ENCODE results near the gene KREMEN2. TPM values are rescaled to one million over a fixed set of nuclear protein-coding genes. Genes with fewer than 3 reads are reported as not detected.

Gene KREMEN2
- total and polyA plus RNA-seq, 9 of the 15 experiments (the other 6 are each of a cell fraction or from before 2014, with no cell fraction given) = 0.04 to 7.7 (median 1.5) TPM; not detected in 1

DNA sequence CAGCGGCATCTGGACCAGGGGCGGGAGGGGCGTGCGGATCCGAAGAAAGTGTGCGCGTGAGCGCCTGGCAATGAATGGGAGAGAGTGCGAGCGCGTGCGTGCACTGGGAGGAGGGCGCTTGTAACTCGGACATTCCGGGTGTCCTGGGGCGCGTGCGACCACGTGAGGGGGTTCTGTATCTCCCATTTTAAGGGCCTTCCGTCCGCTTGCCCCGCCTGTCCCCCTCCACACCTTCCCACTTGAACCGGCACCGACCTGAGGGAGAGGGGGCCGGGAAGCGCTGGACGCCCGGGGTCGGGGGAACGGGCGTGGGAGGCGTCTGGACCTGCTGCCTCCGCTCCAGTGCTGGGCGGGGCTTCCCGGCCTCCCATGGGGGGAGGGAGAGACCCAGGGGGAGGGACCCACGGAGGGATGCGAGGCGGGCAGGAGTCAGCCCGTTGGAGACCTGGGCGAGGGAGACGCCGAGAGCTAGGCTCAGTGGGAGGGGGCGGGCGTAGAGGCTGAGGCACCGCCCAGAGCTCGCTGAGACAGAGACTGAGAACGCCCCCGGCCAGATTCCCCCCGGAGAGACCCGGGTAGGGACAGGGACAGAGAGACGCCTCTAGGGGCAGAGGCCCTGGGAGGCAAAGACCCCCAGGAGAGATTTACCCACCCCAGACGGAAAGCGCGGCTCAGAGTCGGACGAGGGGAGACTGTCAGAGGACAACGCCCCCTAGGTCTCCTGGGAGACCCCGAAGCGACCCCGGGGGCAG is at the start of gene KREMEN2 (continued):
- TF ChIP-seq, protein P1, sequence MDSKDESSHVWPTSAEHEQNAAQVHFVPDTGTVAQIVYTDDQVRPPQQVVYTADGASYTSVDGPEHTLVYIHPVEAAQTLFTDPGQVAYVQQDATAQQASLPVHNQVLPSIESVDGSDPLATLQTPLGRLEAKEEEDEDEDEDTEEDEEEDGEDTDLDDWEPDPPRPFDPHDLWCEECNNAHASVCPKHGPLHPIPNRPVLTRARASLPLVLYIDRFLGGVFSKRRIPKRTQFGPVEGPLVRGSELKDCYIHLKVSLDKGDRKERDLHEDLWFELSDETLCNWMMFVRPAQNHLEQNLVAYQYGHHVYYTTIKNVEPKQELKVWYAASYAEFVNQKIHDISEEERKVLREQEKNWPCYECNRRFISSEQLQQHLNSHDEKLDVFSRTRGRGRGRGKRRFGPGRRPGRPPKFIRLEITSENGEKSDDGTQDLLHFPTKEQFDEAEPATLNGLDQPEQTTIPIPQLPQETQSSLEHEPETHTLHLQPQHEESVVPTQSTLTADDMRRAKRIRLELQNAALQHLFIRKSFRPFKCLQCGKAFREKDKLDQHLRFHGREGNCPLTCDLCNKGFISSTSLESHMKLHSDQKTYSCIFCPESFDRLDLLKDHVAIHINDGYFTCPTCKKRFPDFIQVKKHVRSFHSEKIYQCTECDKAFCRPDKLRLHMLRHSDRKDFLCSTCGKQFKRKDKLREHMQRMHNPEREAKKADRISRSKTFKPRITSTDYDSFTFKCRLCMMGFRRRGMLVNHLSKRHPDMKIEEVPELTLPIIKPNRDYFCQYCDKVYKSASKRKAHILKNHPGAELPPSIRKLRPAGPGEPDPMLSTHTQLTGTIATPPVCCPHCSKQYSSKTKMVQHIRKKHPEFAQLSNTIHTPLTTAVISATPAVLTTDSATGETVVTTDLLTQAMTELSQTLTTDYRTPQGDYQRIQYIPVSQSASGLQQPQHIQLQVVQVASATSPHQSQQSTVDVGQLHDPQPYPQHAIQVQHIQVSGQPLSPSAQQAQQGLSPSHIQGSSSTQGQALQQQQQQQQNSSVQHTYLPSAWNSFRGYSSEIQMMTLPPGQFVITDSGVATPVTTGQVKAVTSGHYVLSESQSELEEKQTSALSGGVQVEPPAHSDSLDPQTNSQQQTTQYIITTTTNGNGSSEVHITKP (IDR thresholded peaks at IDR 0.05; ENCODE audit: partially characterized antibody) = peak; percentile 75
- TF ChIP-seq ZNF23 (CRISPR knock-in tag; IDR thresholded peaks at IDR 0.05) (no peak), BHLHE40 (IDR thresholded peaks at IDR 0.05; ENCODE audit: low read length) (peak; percentile 79), POLR2AphosphoS5 (IDR thresholded peaks at IDR 0.05; ENCODE audit: control insufficient read depth, insufficient read depth, low read depth, low read length) (0 out of 2 replicates have a peak, but pooled peaks have one; percentile 21), TEAD1 (CRISPR knock-in tag; IDR thresholded peaks at IDR 0.05) (peak in 1 of 2 experiments; percentile 88; a peak in 1 of 4 replicates), GATAD2B (IDR thresholded peaks at IDR 0.05; ENCODE audit: borderline replicate concordance) (0 out of 2 replicates have a peak, but pooled peaks have one; percentile 36), POLR2G (IDR thresholded peaks at IDR 0.05; ENCODE audit: low read depth, low read length) (peak; percentile 73), YY1 (IDR thresholded peaks at IDR 0.05; ENCODE audit: borderline replicate concordance in 1 of 3, control insufficient read depth in 1 of 3, extremely low read depth in 1 of 3, insufficient read depth in 3 of 3, insufficient read length in 1 of 3, insufficient replicate concordance in 2 of 3, low read depth in 1 of 3, low read length in 2 of 3) (peak in 1 of 3 experiments; percentile 29), NFIC (IDR thresholded peaks at IDR 0.05) (0 out of 2 replicates have a peak, but pooled peaks have one; percentile 10), CHD4 (IDR thresholded peaks at IDR 0.05; ENCODE audit: insufficient read depth, insufficient replicate concordance, low read depth, low read length, poor library complexity, severe bottlenecking) (no peak)
- TF ChIP-seq, protein P2, sequence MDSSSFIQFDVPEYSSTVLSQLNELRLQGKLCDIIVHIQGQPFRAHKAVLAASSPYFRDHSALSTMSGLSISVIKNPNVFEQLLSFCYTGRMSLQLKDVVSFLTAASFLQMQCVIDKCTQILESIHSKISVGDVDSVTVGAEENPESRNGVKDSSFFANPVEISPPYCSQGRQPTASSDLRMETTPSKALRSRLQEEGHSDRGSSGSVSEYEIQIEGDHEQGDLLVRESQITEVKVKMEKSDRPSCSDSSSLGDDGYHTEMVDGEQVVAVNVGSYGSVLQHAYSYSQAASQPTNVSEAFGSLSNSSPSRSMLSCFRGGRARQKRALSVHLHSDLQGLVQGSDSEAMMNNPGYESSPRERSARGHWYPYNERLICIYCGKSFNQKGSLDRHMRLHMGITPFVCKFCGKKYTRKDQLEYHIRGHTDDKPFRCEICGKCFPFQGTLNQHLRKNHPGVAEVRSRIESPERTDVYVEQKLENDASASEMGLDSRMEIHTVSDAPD (CRISPR knock-in tag; IDR thresholded peaks at IDR 0.05) = no peak
- TF ChIP-seq, protein P3, sequence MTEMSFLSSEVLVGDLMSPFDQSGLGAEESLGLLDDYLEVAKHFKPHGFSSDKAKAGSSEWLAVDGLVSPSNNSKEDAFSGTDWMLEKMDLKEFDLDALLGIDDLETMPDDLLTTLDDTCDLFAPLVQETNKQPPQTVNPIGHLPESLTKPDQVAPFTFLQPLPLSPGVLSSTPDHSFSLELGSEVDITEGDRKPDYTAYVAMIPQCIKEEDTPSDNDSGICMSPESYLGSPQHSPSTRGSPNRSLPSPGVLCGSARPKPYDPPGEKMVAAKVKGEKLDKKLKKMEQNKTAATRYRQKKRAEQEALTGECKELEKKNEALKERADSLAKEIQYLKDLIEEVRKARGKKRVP (CRISPR knock-in tag; IDR thresholded peaks at IDR 0.05) = no peak
- TF ChIP-seq, protein P4, sequence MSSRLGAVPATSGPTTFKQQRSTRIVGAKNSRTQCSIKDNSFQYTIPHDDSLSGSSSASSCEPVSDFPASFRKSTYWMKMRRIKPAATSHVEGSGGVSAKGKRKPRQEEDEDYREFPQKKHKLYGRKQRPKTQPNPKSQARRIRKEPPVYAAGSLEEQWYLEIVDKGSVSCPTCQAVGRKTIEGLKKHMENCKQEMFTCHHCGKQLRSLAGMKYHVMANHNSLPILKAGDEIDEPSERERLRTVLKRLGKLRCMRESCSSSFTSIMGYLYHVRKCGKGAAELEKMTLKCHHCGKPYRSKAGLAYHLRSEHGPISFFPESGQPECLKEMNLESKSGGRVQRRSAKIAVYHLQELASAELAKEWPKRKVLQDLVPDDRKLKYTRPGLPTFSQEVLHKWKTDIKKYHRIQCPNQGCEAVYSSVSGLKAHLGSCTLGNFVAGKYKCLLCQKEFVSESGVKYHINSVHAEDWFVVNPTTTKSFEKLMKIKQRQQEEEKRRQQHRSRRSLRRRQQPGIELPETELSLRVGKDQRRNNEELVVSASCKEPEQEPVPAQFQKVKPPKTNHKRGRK (tag; IDR thresholded peaks at IDR 0.05) = no peak
- TF ChIP-seq, protein P5, sequence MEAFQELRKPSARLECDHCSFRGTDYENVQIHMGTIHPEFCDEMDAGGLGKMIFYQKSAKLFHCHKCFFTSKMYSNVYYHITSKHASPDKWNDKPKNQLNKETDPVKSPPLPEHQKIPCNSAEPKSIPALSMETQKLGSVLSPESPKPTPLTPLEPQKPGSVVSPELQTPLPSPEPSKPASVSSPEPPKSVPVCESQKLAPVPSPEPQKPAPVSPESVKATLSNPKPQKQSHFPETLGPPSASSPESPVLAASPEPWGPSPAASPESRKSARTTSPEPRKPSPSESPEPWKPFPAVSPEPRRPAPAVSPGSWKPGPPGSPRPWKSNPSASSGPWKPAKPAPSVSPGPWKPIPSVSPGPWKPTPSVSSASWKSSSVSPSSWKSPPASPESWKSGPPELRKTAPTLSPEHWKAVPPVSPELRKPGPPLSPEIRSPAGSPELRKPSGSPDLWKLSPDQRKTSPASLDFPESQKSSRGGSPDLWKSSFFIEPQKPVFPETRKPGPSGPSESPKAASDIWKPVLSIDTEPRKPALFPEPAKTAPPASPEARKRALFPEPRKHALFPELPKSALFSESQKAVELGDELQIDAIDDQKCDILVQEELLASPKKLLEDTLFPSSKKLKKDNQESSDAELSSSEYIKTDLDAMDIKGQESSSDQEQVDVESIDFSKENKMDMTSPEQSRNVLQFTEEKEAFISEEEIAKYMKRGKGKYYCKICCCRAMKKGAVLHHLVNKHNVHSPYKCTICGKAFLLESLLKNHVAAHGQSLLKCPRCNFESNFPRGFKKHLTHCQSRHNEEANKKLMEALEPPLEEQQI (IDR thresholded peaks at IDR 0.05) = no peak

Measured in K562 (cell line).